Ascending aorta (tissue), 2 donors: Measurements from ENCODE around the gene PEX19. TPM values are rescaled to one million over a fixed set of nuclear protein-coding genes. Genes with fewer than 3 reads are reported as not detected.

Experiments
- DNase-seq, 2 donors: peaks; one replicate each; pipeline ENCODE4 v3.0.0-alpha.2; 2019; ENCODE audit warnings: low spot score in 2 of 2
- H3K27ac ChIP-seq, 2 donors: fragments of 200-600 bp; sonication (generic); one replicate each; pipeline ENCODE4 v1.5.1; 2016 to 2017; ENCODE audit warnings: mild to moderate bottlenecking in 1 of 2
- H3K27me3 ChIP-seq: fragments of 200-600 bp; sonication (generic); one replicate; pipeline ENCODE4 v1.5.1; 2017
- H3K36me3 ChIP-seq, 2 donors: fragments of 200-600 bp; sonication (generic); one replicate each; pipeline ENCODE4 v1.5.1; 2016
- H3K4me1 ChIP-seq, 2 donors: fragments of 200-600 bp; sonication (generic); one replicate each; pipeline ENCODE4 v1.5.1; 2016 to 2017; ENCODE audit warnings: mild to moderate bottlenecking in 1 of 2
- H3K4me3 ChIP-seq, 2 donors: fragments of 200-600 bp; sonication (generic); one replicate each; pipeline ENCODE4 v1.5.1; 2016 to 2017; ENCODE audit warnings: mild to moderate bottlenecking in 1 of 2
- H3K9me3 ChIP-seq, 2 donors: fragments of 200-600 bp; sonication (generic); one replicate each; pipeline ENCODE4 v1.5.1; 2016
- CTCF ChIP-seq, 3 experiments: fragments of 200-600 bp in 2 of 3; fragments of 450-650 bp in 1 of 3; sonication (generic) in 2 of 3; IDR thresholded peaks; one replicate each; pipeline ENCODE4 v1.5.1; 2016 to 2019; ENCODE audit warnings: antibody characterized with exemption in 3 of 3, mild to moderate bottlenecking in 1 of 3, moderate library complexity in 1 of 3
- intact Hi-C: fragments of 100-400 bp; cut with DNase I; formaldehyde crosslinking; loops from one replicate; pipeline ENCODE4 v1.15.1; 2023
- total RNA-seq: library from RNA; depleted of rRNA; stranded (reverse); fragments of >200 nt; gene quantifications from one replicate; pipeline ENCODE4 v1.1.0, GENCODE V29; 2016

The PEX19 gene
- total RNA-seq, 1 donor from 2014 or later: 36.6 TPM

- DNase-seq: no peak
- no peaks in the 10 kb centered on the region for H3K9me3 ChIP-seq
- TF ChIP-seq CTCF (IDR thresholded peaks at IDR 0.05): no peak
- no peaks in the 10 kb centered on the region for H3K27me3 ChIP-seq
- intact Hi-C loops: no loop called here
- no peak overlapping the region for H3K27ac ChIP-seq
- peaks cover 72 to 80% of the 10 kb centered on the region in 2 donors for H3K36me3 ChIP-seq
- no peak overlapping the region for H3K4me3 ChIP-seq
- no peaks in the 10 kb centered on the region for H3K4me1 ChIP-seq
These were observed 40.3 kb upstream of the PEX19 start for GRCh38 chr1:160325252-160325651.

- Histone ChIP-seq H3K36me3 (peaks cover 65 to 69% of the 10 kb centered on the region in 2 donors), H3K27me3 (no peaks in the 10 kb centered on the region), H3K4me3 (no peak overlapping the region), H3K27ac (no peak overlapping the region), H3K4me1 (no peaks in the 10 kb centered on the region), H3K9me3 (no peaks in the 10 kb centered on the region)
- no peak for TF ChIP-seq CTCF (IDR thresholded peaks at IDR 0.05)
- DNase-seq: no peak
- intact Hi-C loops: no loop called here
These were observed 37.9 kb upstream of the PEX19 start for GRCh38 chr1:160322831-160323230.

- no peak overlapping the region for H3K4me3 ChIP-seq
- intact Hi-C loops: no loop called here
- peaks cover 88 to 90% of the 10 kb centered on the region in 2 donors for H3K36me3 ChIP-seq
These were observed 30.4 kb upstream of the PEX19 start for GRCh38 chr1:160315359-160315758.

GRCh38 chr1:160309571-160309970, 24.6 kb upstream of the PEX19 start:
- H3K4me1 ChIP-seq: no peaks in the 10 kb centered on the region
- H3K9me3 ChIP-seq: no peaks in the 10 kb centered on the region
- no peaks in the 10 kb centered on the region for H3K27me3 ChIP-seq
- no peak overlapping the region for H3K4me3 ChIP-seq
- intact Hi-C loops: no loop called here
- no peak overlapping the region for H3K27ac ChIP-seq
- peaks cover 98 to 100% of the 10 kb centered on the region in 2 donors for H3K36me3 ChIP-seq
- TF ChIP-seq CTCF (IDR thresholded peaks at IDR 0.05): no peak
- DNase-seq: no peak

More at GRCh38 chr1:160315359-160315758, 30.4 kb upstream of the PEX19 start:
- Histone ChIP-seq H3K4me1 (no peaks in the 10 kb centered on the region), H3K9me3 (no peaks in the 10 kb centered on the region), H3K27ac (no peak overlapping the region), H3K27me3 (no peaks in the 10 kb centered on the region)
- DNase-seq: no peak
- no peak for TF ChIP-seq CTCF (IDR thresholded peaks at IDR 0.05)

GRCh38 chr1:160309185-160309557, 24.2 kb upstream of the PEX19 start:
- H3K27me3 ChIP-seq: no peaks in the 10 kb centered on the region
- no peaks in the 10 kb centered on the region for H3K4me1 ChIP-seq
- TF ChIP-seq CTCF (IDR thresholded peaks at IDR 0.05): no peak
- H3K36me3 ChIP-seq: peaks cover 98% of the 10 kb centered on the region in 2 donors
- no peak overlapping the region for H3K4me3 ChIP-seq
- no peak for DNase-seq
- H3K27ac ChIP-seq: no peak overlapping the region
- intact Hi-C loops: no loop called here
- H3K9me3 ChIP-seq: no peaks in the 10 kb centered on the region
